GM20000 (cell line): Measurements from ENCODE around the gene ZFAND2A.

Experiments
- DNase-seq: peaks from one replicate; pipeline ENCODE4 v3.0.0; 2012; ENCODE audit warnings: low spot score
- CTCF ChIP-seq: IDR thresholded peaks from 2 replicates; pipeline ENCODE4 v1.5.1; 2012; ENCODE audit warnings: mild to moderate bottlenecking, control low read depth; ENCODE audit errors: extremely low read depth, missing control alignments

Gene ZFAND2A

DNA sequence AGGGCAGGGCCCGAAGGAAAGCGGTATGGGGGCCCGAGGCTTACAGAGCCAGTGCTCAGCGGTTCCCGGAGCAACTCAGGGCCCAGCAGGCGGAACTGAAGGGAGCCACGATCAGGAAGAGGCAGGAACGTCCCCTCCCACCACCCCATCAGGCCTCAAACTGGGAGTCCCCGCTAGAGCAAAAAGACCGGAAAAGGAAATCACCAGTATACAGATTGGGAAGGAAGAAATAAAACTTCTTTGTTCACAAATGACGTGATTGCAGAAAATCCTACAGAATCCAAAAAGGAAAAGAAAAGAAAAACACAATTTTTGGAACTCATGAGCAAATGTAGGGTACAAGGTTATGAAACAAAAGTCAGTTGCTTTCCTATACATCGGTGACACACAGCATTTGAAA lies 21.6 kb upstream of the ZFAND2A start:
- no peak for DNase-seq
- no peak for TF ChIP-seq CTCF

DNA sequence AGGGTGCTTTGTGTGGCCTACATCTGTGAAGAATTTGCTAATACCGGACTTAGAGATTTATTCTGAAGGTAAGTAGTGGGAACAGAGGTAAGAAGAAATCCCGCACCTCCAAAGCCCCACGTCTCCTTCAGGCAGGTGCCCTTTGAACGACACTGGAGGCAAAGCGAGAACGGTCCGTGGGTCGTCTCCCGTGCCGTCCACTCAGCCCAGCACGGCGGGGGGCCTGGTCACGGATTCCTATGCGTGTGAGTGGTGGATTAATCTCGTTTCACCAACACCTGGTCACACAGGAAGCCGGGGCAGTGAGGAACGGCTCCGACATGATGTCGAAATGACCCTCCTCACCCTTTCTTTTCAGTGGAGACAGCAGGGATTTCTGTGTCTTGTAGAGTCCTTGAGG lies 21.0 kb upstream of the ZFAND2A start:
- TF ChIP-seq CTCF: no peak
- no peak for DNase-seq

DNA sequence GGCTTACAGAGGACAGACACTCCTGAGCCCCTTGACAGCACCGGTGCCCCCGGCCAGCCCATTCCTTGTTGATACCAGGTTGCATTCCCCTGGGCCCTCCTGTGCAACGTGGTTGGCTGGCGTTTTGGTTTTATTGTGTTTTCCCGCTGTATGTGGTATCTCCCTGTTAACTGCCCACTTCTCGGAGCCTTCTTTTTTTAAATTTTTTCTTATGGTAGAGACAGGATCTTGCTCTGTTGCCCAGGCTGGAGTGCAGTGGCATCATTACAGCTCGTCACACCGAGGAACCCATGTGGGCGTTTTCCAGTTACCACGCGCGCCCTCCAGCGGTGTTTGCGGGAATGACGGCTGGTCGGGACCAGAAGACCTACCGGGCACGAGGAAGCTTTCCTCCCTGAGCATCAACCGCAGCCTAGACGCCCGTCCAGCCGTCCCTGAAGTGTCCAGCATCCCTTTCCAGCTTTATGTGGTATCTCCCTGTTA lies 16.9 kb upstream of the ZFAND2A start:
- peak; percentile 52 for TF ChIP-seq CTCF
- peak; percentile 78 for DNase-seq

DNA sequence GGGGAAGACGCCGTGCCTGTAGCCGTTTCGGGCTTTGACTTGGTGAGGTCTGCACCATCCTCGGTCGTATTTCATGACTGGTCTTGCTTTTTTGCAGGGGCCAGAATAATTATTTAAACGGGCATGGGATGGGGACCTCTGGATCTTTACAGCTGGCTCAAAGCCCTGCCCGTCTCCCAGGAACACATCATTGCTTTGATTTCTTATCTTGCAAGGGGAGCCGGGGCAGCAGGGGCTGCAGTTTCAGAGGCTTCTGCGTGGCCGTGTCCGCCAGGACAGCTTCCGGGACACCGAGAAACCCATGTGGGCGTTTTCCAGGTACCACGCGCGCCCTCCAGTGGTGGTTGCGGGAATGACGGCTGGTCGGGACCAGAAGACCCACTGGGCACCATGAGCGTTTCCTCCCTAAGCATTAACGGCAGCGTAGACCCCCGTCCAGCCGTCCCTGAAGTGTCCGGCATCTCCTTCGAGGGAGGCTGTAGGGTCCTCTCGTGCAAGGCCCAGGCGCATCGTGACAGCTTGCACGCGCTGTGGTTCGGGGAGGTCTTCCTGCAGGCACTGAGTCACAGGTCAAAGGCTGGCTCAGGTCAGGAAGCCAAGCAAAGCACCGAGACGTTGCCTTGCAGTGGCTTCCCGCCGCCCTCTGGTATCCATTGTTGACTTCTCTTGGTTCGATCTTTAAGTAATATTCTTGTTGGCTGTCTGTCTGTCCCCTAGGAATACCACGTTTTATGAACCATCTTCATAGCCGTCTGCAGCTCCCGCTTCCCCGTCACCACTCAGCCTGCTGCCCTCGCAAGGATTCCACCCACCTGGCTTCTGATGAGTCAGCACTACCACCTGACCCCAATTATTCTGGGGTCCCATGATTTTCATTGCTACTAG lies 16.2 kb upstream of the ZFAND2A start:
- peak; percentile 94 for TF ChIP-seq CTCF
- peak; percentile 82 for DNase-seq

DNA sequence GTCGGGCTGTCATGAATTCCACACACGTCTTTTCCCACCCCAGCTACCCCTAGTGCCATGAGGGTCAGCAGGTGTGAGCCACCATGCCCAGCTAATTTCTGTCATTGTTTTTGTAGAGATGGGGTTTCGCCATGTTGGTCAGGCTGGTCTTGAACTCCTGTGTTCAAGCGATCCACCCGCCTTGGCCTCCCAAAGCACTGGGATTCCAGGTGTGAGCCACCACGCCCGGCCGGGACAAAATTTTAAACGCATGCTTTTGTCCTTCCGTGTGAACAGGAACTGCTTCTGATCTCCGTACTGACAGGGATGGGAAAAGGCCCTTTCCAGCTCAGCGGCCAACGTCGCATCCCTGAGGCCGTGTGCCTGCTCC lies 15.6 kb upstream of the ZFAND2A start:
- TF ChIP-seq CTCF: no peak
- no peak for DNase-seq

DNA sequence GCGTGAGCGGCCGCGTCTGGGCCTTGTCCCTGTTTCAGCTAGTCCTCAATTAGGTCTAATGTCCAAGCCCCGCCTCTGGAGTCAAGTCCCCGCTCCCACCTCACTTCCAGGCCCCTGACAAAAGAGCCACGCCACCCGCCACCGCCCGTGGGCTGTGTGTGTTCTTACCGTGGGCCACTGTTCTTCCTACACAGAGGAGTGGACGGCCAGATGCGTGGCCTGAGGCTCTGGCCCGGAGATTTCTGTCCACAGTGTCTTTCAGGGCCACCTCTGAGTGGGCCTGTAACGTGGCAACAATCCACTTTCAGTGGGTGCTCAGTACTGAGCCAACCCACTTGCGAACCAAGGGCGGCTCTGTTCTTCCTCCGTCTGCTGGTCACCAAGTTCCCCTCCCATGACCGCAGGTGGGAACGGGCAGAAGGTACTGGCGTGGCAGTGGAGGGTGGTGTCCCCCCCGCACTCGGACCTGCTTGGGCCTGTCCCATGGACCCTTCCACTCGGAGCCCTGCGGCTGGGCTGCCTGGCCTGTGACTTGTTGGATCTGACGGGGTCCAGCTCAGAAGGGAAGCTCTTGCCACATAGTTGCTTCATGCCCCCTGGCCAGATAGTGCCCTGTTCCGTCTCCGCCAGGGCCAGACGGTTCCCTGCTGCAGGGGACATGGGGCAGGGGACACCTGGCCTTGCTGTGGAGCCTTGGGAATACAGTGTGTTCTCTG lies 15.0 kb upstream of the ZFAND2A start:
- TF ChIP-seq CTCF: no peak
- no peak for DNase-seq

DNA sequence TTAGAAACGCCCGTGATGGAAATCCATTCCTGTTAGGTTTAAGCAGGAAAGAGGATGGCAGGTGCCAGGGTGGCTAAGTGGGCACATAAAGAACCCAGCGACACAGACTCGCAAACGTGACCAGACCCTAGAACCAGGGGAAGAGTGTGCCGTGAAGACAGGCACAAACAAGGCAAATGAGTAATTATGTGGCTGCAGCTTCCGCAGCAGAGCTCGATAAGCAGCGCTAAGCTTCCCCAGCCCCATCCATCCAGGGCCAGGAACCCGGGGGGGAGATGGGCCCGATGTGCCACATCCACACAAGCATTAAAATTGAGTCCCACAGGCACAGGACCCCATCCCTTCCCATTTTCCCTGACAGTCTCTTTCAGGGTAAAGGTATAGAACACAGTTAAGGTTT lies 14.0 kb upstream of the ZFAND2A start:
- no peak for DNase-seq
- TF ChIP-seq CTCF: no peak
